Tibial nerve (tissue), 3 donors: ENCODE results near the gene SCRN3.

Experiments
- EP300 ChIP-seq, 2 donors: sonication (generic); formaldehyde crosslinking; IDR thresholded peaks; one replicate each; pipeline ENCODE4 v1.6.1; 2017; ENCODE audit warnings: antibody characterized with exemption in 2 of 2, mild to moderate bottlenecking in 1 of 2
- POLR2A ChIP-seq, 2 donors: fragments of 450-650 bp; IDR thresholded peaks; one replicate each; pipeline ENCODE4 v1.6.1; 2017; ENCODE audit warnings: antibody characterized with exemption in 2 of 2, mild to moderate bottlenecking in 2 of 2, moderate library complexity in 2 of 2

- TF ChIP-seq EP300 (IDR thresholded peaks at IDR 0.05) (no peak), POLR2A (IDR thresholded peaks at IDR 0.05) (no peak)
Measured at GRCh38 chr2:174383796-174384195, 11.7 kb upstream of the SCRN3 start.
